Stimulated activated CD4-positive, alpha-beta T cell treated with anti-CD3 and anti-CD28 coated beads, Interleukin-12 subunit alpha, Interleukin-12 subunit beta, amount 100 ng/mL, for 4 hours (primary cell): Measurements from ENCODE around the gene EML1.
A peak's percentile ranks its signal among the peaks of the same experiment; 100 is the strongest.

Experiments
- DNase-seq: peaks from one replicate; pipeline ENCODE4 v3.0.0-alpha.2; 2020

Gene EML1

DNA sequence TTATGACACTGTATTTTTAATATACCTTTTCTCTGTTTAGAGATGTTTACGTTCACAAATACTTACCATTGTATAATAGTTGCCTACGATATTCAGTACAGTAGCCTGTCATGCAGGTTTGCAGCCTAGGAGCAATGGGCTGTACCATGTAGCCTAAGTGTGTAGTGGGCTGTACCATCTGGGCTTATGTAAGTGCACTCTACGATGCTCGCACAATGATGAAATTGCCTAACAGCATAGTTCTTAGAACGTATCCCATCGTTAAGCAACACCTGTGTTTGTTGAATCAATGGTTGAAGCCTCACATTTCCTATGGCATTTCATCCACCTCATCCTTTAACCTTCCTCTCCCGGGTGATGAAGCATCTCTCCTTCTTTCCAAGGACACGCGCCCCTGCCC, 12.5 kb upstream of the EML1 start:
- no peak for DNase-seq

DNA sequence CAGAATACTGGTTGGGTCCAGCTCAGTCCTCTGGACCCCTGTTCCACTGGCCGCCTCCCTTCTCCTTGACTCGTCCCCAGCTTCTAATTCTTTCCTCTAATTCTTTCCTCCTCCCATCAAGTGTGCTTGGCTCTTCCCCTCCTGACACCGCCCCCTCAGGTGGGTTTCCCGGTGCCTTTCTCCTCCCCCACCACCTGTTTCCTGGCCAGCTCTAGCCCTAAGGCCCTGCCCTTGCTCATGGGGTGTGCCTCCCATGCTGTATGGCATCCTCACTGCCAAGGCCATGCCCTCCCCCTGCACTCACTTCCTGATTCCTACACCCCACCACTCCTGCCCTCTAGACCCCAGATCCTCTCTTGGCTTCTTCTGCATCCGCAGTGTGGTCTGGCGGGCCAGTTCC, 12.1 kb upstream of the EML1 start:
- DNase-seq, result no peak

DNA sequence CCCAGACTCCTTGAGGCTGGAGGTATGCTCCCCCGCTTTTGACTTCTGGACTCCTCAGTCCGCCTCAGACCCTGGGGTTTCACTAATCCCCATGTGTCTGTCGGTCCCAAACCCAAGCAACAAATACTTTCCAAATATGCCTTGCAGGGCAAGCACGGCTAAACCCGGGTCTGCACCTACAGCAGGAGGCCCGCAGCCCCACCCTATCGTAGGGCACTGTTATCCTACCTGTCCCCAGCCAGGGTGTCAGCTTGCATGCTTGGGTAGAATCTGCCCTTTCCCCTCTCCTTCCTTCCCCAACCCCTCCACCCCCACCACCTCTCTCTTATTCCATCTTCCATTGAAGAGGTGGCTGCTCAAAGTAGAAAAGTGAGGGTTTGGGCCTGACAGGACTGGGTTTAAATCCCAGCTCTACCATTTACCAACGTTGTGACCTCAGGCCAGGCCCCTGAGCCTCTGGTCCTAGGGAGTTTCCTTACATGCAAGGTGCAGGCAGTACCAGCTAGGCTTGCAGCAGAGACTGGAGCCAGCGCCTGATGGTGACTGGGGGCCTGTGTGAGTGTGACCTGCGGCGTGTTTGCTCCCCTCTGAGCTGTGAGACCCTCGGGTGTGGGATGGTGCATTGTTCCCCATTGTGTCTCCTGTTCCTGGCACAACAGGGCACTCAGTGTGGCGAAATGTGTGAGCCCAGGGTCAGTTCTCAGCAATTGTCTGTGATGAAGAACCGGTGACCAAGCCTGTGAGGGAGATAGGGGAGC, 11.2 kb upstream of the EML1 start:
- DNase-seq, result no peak

DNA sequence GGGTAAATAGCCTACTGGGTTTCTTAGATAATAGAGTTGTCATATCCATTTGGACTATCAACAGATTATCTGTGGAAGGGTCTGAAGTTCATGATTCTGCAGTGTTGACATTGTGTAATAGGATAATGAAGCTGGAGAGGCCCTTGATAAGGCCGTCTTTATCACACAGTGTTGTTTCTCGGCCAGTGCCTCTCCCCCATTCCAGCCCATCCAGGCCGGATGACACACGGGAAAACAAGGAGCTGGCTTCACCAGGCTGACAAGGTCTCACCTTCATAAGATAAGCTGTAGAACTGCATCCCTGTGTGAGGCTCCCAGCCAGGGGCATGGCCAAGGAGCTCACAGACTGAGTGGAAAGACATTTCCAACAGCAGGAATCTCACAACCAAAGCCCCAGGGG, 8.7 kb upstream of the EML1 start:
- DNase-seq, result no peak

DNA sequence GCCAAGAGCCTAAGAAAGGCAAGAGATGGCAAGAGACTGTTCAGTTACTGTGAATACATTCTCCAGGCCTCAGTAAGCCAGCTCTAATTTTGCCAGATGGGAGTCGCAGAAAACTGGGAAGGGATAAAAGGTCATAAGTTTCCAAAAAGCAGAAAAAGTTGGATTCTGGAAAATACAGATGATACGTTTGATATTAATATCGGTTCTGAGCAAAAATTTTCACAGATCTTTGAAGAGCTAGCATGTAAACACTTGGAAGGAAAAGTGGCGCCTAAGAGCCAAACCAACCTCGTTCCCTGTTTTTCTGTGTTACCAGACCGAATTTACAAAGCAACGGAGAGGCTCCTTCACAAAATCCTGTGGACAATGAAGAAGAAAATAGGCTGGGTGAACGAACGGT, 7.8 kb upstream of the EML1 start:
- no peak for DNase-seq

DNA sequence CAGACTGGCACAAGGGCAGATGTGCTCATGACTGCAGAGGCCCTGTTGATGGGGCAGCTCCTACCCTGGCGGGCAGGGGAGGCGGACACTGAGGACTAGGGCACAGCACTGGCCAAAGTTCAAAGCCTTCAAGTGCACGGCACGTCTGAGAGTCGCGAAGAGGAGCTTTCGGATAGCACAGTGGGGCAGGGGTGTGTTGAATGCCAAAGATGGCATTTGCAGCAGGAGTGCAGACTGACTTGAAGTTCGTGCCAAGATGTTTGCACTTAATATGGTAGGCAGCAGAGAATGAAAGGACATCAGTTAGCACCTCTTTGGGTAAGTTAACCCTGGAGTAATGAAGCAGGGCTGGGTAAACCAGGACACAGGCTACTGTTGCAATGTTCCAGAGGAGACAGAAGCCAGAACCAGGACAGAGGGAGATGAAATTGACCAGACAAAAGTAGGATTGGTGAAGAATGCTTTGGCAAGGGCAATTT, 6.7 kb upstream of the EML1 start:
- no peak for DNase-seq

DNA sequence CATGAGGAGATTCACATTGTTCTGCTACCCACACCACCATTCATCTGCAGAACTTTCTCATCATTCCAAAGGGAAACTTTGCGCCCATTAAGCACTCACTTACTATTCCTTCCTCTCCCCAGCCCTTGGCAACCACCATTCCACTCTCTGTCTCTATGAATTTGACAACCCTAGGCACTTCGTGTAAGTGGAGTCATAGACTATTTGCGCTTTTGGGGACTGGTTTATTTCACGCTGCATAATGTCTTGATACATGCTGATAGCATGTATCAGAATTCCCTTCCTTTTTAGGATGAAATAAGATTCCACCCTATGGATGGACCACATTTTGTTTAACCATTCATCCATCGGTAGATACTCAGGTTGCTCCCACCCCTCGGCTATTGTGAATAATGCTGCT, 4.5 kb upstream of the EML1 start:
- DNase-seq, result no peak

DNA sequence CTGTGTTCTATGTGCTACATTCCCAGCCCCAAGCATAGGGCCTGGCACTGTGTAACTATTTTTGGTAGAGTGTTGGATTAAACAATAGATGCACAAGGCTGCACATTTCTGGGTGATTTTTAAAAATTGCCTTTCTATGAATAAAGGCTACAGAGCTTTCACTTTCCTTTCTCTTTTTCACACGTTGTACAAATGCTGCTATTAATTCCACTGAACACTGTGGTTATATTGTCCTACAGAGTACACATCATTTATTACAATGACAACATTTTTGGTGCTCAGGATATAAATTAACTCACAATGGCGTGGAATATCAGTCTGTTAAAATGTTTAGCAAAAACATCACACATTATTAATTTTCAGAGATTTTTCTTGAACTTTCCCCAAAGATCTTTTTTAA, 3.6 kb upstream of the EML1 start:
- no peak for DNase-seq

DNA sequence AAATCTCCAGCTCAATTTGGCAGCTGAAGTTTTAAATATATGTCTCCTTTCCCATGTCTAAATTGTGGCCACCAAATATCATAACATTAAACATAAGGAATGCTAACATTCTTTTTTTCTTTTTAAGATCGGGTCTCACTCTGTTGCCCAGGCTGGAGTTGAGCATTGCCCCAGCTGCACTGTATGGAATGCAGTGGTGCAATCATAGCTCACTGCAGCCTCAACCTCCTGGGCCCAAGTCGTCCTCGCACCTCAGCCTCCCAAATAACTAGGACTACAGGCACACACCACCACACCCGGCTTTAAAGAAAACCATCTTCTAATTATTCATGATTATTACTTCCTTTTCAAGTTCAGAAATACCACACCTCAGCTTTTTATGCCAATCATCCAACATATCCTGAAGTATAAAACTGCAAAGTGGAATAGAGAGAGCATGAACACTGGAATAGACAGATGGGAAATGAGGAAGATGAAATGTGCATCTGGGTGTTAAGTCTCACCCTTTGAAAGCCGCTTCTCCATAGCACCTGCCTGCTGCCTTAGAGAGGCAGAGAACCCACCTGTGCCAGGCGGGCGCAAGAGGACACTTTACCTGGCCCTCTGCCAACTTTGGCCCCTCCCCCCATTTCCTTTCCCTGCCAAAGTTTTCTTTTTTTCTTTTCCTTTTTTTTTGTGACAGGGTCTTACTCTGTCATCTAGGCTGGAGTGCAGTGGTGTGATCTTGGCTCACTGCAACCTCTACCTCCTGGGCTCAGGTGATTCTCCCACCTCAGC, 2.8 kb upstream of the EML1 start:
- DNase-seq, result no peak

DNA sequence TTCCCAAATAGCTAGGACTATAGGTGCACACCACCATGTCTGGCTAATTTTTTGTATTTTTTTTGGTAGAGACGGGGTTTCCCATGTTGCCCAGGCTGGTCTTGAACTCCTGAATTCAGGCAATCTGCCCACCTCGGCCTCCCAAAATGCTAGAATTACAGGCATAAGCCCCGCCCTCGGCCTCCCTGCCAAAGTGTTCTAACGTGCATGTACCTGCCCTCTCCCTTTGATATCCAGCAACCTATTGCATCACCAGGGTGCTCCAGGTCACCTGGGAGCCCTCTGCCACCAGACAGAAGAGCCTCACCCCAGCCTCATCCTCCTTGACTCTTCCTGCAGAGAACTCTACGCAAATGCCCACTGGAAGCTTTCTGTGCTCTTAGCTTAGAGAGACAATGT, 2.2 kb upstream of the EML1 start:
- DNase-seq, result no peak

DNA sequence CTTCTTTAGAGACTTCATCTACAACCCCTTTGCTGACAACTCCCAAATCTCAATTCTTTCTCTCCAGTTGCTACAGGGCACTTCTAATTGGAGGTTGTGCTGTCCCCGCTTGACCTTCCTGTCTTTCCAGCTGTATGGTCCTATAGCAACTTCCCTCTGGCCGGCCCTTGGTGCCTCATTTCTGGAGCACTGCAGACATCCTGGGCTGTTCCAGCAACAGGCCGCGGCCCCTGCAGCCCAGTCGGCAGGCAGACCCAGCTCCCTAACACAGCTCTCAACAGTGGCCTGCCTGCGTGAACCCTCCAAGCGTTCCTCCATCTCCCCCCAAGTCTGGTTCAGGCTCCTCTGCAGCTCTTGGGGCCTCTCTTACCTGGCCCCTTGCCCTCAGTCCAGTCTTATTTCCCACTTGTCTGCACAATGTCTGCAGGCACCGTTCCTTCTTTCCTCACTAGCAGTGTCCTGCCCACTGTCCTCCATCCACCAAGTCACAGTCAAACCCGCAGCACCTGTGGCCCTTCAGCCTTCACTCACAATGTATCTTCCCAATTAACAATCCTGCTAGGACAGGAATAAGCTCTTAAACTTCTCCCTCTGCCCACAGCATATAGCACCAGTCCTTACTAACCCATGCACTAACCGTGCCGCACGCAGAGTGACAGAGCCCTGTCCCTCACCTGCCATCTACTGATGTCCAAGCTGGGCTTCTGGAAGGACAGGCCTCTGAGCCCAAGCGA, 1.6 kb upstream of the EML1 start:
- no peak for DNase-seq

DNA sequence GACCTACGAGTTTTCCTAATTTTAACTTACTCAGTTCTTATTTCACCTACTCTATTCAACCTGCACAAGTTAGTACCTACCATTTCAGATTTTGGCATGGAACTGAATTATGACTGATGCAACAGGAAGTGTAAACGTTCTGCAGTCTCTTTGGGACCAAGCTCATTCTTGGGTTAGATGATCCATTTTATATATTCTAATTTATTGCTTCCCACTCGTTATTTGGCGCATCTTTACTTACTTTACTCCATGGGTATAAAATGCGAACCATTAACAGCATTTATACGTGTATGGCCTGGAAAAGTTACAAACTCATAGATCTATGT, 1.0 kb upstream of the EML1 start:
- DNase-seq, result no peak

DNA sequence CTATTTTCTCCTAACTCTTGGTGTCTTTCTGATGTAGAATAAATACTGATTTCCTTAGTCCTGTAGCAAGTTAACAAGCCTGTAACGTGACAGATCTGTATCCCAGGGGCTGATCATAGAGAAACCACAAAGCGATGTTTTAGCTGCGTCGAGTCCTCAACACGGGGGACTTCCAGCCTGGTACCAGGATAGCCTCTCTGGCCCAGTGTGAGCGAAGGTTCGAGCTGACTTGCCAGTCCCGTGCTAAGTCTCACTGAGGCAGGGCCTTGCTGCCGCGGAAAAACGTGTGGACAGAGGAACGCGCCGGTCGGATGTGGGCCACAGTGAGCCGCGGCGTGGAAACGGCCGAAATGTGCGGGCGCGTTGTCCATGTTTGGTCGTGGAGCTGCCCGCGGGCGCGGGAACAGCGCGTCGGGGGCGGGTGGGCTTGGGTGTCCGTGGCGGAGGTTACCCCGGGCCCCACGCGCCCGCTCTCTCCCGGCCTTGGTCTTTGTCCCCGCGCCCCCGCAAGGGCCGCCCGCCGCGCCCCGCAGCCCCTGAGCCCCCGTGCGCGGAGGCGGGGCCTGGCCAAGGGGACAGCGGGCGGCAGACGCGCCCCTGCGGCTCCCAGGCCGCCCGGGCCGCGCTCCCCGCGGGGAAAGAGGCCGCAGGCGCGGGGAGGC, 531 bp upstream of the EML1 start:
- DNase-seq, result peak; percentile 3

DNA sequence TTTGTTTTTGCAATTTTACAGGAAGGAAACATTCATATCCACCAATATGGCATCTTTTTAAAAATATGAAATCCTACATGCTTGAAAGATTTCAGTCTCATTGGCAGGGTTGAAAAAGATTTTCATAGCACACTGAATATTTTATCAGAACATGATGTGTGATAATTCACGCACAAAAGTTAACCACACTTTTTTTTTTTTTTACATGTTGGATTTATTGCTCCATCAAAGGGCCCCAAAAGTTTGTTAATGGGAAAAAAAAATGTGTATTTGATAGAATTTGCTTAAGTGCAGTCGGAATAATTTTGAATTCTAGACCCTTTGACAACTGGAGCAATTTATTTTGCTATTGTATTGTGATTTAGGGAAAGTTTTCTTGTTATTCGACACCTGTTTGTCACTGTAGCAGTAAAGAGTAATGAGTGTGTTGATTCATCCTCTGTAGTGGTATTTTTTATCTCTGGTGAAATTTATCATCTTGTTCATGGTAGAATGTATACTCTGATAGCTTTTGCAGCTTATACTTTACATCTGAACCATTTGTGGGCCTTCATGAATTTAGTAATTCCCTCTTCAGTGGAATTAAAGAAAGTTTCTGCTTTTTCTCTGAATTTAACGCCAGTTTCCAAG, 1.1 kb downstream of the EML1 start:
- DNase-seq, result no peak

DNA sequence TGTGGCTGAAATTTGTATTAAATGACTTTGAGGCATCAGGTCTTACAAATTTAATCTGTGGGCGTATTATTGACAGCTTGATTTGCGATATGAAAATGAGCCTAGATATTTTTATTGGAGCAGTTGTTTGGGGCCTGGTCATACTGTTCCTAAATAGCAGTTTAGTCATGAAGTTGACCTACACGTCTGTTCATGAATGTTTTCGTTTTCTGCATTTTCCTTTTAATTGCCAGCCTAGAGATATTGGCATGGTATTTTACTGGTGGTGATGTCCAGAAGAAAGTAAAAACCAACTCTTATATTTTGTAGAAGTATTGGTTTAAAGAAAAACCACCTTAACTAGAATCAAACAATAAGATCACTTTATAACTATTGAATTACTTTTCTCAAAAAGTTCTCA, 1.8 kb downstream of the EML1 start:
- DNase-seq, result no peak

DNA sequence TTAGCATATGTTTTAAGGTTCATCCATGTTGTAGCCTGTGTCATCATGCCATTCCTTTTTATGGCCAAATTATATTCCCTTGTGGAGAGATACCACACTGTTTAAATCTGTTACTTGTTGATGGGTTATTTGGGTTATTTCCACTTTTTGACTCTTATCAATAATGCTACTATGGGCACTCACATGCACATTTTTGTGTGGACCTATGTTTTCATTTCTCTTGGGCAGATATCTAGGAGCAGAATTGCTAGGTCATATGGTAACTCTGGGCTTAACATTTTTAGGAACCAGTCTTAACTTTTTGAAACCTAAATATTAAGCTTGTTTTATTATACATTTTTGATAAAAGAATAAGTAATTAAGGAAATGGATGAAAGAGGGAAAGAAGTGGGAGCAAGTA, 4.0 kb downstream of the EML1 start:
- no peak for DNase-seq

DNA sequence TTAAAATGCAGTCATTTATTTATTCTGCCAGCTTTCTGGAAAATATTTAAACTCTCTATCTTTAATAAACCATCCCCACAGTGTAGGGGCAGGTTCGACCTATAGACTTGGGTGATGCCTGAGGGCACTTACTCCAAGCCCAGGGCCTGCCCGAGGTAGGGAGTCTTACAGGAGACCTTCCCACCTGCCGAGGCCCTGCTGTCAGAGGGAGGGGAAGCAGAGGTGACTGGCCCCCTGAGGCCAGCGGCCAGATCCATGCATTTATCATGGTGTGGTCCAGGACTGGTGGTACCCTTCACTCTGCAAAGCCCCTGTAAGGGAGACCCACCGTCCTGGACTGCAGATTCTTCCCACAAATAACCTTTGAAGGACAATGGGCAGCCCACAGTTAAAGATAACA, 7.6 kb downstream of the EML1 start:
- no peak for DNase-seq

DNA sequence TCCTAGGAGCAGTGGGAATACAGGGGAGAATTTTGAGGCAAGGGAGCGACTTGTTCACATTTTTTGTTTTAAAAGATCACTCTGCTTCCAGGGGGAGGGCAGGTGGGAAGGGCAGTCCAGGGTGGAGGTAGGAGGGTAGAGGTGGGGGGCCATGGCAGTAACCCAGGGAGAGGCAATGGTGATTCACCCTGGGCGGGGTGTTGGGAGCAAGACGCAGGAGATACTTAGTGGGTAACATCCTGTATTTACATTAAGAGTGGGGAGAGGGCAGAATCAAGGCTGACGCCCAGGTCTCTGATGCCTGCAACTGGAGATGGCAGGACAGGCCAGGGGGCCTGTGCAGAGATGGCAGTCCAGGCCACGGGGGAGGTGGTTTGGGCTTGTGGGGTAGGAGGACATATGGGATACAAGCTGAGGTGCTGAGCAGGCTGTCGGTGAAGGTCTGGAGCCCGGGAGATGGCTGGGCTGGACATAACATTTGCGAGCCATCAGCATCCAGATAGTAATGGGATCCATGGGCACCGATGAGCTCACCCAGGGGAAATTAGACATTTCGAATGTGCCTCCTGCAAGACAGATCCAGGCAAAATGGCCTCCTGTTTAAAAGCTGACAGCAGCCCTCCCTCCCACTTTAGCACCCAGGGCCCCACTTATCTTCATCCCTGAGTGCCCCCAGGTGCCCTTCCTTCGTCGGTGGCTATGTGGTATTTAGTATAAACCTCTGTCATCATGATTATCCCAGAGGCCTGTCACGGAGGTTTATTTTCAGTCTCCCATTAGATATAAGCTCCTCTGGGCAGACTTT, 9.3 kb downstream of the EML1 start:
- no peak for DNase-seq

DNA sequence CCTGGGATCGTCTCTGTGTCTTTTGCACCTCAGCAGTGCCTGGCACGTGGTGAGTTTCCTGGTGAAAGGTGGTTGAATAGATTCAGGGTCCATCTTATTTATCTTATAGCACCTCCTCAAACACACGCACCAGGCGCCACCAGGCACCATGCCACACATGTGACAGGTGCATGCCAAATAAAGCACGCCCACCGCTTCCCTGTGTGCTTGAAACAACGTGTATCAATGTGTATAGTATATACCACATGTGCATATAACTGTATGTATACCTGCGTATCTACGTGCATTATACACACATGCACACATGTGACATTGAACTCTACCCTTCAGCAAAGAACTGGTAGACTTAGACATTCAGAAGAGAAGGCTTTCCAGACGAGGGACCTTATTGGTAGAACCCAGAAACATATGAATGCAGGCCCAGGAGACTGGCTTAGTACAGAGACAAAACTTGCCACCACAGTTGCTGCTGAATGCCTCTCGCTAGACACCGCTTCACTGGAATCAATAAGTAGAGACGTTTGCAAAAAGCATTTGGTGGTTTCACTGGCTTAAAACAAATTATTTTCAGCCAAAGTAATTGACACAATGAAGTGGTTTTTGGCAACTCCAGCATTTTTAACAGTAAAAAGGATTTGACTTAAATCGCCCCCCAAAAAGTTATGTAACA, 10.0 kb downstream of the EML1 start:
- DNase-seq, result no peak

DNA sequence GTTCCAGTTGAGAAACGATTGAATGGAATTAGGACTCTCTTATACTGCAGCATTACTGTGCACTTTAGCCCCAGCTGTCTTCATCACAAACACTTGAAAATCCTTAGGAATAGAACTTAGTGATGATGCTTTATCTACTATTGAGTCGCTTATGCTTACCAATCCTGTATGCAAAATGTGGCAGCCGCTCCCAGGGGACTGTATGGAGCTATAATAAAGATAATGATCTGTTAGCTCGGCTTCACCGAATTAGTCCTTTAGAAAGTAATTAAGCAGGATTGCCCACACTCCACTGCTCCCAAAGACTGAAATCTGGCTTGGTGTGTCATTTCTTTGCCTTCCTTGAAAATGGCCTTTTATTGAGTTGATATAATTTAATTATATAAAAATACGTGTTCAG, 10.6 kb downstream of the EML1 start:
- DNase-seq, result no peak

DNA sequence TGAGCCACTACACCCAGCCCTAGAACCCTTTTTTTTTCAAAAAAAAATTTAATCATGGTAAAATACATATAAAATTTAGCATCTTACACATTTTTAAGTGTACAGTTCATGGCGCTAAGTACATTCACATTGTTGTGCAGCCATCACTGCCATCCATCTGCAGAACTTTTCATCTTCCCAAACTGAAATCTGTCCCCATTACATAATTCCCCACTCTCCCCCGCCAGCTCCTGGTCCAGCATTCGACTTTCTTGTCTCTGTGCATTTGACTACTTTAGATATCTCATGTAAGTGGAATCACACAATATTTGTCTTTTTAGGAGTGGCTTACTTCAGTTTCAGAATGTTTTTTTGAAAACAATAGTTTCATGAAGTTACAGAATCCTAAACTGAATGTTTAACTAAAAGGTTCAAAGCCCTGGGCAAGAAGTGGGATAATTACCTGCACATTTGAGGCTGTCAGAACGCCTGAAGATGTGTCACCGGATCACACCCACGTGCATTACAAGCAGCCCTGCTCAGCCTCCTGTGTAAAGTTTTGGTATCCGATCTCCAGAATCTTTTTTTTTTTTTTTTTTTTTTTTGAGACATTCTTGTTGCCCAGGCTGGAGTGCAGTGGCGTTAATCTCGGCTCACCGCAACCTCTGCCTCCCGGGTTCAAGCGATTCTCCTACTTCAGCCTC, 12.7 kb downstream of the EML1 start:
- DNase-seq, result no peak
